Hippocampal formation (tissue), 2 donors: ENCODE data around the gene FRMD1.

Experiments
- DNase-seq, 2 donors: peaks; one replicate each; lab custom pipeline; 2025; lab: John Stamatoyannopoulos, UW

The FRMD1 gene

DNA sequence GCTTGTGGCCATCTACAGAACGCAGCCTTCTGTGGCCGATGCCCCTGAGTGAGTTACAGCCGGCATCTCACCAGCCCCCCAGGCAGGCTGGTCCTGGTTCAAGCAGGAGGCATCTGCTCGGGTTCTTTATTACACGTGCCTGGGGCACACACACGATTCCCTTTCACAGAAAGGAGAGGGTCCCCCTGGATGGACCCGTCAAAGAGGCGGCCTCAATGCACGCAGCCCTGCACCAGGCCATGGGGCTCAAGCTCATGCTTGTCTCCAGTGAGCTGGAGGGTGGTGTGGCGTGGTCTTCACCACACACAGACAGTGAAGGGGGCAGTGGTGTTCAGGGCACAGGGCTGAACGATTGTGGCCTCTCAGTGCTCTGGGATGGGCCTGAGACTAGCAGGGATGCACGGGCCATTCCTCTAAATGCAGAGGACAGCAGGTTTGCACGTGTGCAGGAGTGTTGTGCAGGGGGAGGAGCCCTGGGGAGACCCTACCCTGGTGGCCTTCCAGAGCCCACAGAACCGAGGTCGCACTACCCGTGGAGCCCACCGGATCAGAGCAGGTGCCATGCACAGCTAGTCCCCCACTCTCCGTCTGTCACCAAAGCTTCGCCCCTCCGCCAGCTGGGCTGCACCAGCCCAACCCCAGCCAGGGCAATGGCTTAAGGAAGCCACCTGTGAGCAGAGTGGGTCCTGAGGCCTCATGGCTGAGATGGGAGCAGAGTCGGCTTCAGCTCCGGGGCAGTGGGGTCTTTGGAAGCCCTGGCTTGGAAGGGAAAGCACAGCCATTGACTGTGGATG, 23.1 kb downstream of the FRMD1 start:
- DNase-seq = no peak

DNA sequence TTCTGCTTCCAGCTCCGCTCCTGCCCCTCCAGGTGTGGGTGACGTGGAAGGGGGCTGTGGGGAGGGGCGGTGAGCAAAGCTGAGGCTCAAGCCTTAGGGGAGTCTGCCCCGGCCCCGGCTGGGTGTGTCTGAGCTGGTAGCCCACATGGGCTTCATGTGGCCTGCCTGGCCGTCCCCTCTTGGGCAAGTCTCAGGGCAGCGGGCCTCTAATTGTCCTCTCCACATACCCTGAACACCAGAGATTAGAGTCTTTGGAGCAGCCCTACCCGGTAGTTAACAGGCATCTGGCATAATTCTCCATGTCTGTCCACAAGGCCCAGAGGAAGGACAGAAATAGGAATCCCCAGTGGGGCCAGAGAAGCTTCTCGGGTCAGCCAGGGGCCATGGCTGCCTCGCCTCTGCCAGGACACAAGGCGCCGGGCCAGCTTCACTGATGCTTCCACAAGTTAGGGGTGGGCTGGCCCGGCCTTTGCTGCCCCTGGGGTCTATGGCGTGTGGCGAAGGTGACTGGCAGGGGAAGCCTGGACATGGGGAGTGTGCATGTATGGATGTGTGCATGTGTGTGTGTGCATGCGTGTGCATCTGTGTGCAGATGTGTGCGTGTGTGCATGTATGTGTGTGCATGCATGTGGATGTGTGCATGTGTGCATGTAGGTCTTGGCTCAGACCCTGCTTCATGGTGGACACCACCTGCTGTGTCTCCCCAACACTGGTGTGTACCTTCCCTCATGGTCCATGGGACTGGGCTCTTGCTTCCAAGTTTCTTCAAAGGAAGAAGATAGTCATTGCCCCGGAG, 24.0 kb downstream of the FRMD1 start:
- DNase-seq = no peak

DNA sequence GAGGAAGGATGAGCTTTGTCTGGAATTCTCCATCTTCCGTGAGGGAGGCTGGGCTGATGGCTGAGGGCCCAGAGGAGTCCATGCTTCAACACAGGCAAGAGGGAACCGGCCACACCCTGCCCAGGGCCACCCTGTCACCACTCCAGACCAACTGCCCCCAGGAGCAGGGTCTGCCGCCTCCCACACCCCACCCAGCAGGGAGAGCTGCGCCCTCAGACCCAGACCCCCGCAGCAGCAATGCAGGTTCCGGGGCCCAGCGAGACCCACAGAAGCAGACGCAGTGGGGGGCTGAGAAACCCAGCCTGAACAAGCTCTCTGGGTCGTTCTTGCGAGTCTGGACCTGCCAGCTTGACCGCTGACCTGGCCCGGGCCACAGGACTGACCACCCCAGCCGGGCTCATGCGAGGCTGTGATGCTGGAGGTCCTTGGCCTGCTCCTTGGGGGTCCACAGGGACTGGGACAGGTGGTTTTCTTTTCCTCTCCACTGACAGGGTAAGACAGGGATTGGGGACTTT, 25.0 kb downstream of the FRMD1 start:
- DNase-seq = no peak

- no peak for DNase-seq
Observed at GRCh38 chr6:168053086-168053956, 25.7 kb downstream of the FRMD1 start.

- DNase-seq = no peak
Observed at GRCh38 chr6:168052291-168052891, 26.6 kb downstream of the FRMD1 start.

DNA sequence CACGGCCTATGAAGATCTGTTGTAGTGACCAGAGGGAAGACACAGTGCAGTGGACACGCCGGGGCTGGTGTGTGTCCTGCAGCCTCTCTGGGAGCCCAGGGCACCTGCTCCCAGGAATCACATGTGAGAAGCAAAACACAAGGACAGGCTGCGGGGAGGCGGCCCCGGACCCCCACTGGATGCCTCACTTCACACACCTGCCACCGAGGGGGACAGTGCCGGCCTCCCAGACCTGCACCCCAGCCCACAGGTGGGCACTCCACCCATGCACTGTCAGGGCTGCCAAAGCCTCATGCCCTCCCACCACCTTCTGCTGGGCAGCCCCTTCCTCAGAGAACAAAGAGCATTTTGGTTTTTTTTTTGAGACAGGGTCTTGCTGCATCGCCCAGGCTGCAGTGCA, 27.4 kb downstream of the FRMD1 start:
- no peak for DNase-seq

DNA sequence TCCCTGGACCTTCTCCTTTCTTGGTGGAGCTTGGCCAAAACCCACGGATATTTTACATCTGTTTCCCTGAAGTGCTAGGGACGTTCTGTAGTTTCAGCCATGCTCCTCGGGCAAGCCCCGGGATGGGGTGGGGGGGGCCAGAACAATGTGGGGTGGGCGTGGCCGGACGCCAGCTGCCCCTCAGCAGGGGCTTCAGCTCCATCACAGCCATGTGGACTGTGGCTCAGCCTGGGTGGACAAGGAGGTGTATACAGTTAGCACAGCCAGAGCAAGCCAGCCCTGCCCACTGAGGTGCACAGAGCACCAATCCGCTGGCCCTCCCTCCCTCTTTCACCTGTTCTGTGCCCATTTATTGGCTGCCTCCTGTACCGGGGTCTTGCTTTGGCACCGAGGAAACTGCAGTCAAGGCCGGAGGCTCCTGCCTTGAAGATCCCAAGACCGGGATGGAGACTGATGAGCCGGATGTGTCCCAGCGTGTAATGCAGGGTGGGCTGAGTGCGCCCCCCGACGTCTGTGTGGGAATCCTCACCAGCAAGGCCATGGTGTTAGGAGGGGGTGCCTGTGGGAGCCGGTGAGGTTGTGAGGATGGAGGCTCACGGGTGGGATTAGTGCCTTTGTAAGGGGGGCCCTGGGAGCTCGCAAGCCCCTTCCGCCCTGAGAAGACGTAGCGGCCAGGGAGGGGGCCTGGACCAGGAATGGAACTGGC, 28.0 kb downstream of the FRMD1 start:
- DNase-seq = peak in 1 of 2 donors; percentile 10

- no peak for DNase-seq
Observed at GRCh38 chr6:168050225-168050880, 28.7 kb downstream of the FRMD1 start.

GRCh38 chr6:168049706-168050224, 29.2 kb downstream of the FRMD1 start:
- DNase-seq = no peak

- no peak for DNase-seq
Observed at GRCh38 chr6:168049277-168049676, 29.7 kb downstream of the FRMD1 start.

GRCh38 chr6:168048724-168049025, 30.3 kb downstream of the FRMD1 start:
- DNase-seq = no peak

- DNase-seq = peak; percentile 61 to 71
Observed at GRCh38 chr6:168047841-168048723, 30.9 kb downstream of the FRMD1 start.

GRCh38 chr6:168046696-168047095, 32.3 kb downstream of the FRMD1 start:
- DNase-seq = no peak

- DNase-seq = no peak
Observed at GRCh38 chr6:168045706-168046620, 33.0 kb downstream of the FRMD1 start.

- DNase-seq = no peak
Observed at GRCh38 chr6:168045141-168045691, 33.8 kb downstream of the FRMD1 start.

DNA sequence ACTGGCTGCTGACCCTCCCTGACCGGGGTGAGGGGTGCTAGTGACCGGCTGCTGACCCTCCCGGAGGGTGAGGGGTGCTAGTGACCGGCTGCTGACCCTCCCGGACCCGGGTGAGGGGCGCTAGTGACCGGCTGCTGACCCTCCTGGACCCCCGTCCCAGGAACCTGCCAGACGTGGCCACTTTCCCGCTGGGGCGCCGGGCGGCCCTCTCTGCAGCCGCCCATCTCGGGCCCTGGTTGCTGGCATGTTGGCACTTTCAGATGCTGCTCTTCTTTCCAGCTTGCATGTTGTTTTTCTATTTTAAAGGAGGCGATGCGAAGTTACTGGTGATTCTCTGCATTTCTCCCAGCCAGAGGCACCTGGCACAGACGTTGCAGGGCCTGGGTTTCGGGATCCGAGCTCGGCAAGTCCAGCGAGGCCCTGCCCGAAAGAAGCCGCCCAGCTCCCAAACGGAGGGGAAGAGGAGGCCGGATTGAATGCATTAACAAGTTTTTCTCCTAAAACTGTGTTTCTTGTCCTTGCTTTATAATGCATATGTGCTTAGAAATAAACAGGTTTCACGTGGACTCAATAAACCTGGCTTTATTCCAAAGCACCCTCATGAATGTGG, 34.4 kb downstream of the FRMD1 start:
- DNase-seq = no peak

- no peak for DNase-seq
Observed at GRCh38 chr6:168043848-168044415, 35.1 kb downstream of the FRMD1 start.
